SK-N-SH (cell line): ENCODE measurements around the gene NEMP2.

ENCODE experiments used
- CTCF ChIP-seq: fragments of 200-600 bp; sonication (generic); IDR thresholded peaks from 2 replicates; pipeline ENCODE4 v1.6.1; 2017; ENCODE audit warnings: antibody characterized with exemption, mild to moderate bottlenecking, moderate library complexity
- EP300 ChIP-seq, 2 experiments: IDR thresholded peaks; 2 replicates each; pipeline versions ENCODE4 v1.4.0 to v1.6.1; 2012; ENCODE audit warnings: borderline replicate concordance in 1 of 2, low read depth in 1 of 2, low read length in 1 of 2
- FOXM1 ChIP-seq: IDR thresholded peaks from 2 replicates; pipeline ENCODE4 v1.4.0; 2012; ENCODE audit warnings: low read depth, mild to moderate bottlenecking
- POLR2AphosphoS5 ChIP-seq: IDR thresholded peaks from 2 replicates; pipeline ENCODE4 v1.6.1; 2012; ENCODE audit warnings: low read depth, low read length
- SIN3A ChIP-seq: IDR thresholded peaks from 2 replicates; pipeline ENCODE4 v1.6.1; 2012; ENCODE audit warnings: low read depth, mild to moderate bottlenecking, low read length, moderate library complexity, borderline replicate concordance
- TF ChIP-seq, protein P1 (sequence below): IDR thresholded peaks from 2 replicates; pipeline ENCODE4 v1.6.1; 2012; ENCODE audit warnings: mild to moderate bottlenecking, low read depth, low read length, moderate library complexity
- TF ChIP-seq, protein P2 (sequence below): IDR thresholded peaks from 2 replicates; pipeline ENCODE4 v1.4.0; 2012; ENCODE audit warnings: low read depth

- TF ChIP-seq CTCF (no peak), POLR2AphosphoS5 (no peak), FOXM1 (no peak), EP300 (IDR thresholded peaks at IDR 0.05; ENCODE audit: borderline replicate concordance in 1 of 2, low read depth in 1 of 2, low read length in 1 of 2) (no peak), SIN3A (no peak)
- TF ChIP-seq, protein P1, sequence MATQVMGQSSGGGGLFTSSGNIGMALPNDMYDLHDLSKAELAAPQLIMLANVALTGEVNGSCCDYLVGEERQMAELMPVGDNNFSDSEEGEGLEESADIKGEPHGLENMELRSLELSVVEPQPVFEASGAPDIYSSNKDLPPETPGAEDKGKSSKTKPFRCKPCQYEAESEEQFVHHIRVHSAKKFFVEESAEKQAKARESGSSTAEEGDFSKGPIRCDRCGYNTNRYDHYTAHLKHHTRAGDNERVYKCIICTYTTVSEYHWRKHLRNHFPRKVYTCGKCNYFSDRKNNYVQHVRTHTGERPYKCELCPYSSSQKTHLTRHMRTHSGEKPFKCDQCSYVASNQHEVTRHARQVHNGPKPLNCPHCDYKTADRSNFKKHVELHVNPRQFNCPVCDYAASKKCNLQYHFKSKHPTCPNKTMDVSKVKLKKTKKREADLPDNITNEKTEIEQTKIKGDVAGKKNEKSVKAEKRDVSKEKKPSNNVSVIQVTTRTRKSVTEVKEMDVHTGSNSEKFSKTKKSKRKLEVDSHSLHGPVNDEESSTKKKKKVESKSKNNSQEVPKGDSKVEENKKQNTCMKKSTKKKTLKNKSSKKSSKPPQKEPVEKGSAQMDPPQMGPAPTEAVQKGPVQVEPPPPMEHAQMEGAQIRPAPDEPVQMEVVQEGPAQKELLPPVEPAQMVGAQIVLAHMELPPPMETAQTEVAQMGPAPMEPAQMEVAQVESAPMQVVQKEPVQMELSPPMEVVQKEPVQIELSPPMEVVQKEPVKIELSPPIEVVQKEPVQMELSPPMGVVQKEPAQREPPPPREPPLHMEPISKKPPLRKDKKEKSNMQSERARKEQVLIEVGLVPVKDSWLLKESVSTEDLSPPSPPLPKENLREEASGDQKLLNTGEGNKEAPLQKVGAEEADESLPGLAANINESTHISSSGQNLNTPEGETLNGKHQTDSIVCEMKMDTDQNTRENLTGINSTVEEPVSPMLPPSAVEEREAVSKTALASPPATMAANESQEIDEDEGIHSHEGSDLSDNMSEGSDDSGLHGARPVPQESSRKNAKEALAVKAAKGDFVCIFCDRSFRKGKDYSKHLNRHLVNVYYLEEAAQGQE = no peak
- TF ChIP-seq, protein P2, sequence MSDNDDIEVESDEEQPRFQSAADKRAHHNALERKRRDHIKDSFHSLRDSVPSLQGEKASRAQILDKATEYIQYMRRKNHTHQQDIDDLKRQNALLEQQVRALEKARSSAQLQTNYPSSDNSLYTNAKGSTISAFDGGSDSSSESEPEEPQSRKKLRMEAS = no peak
Measured at GRCh38 chr2:190519975-190520767, 14.4 kb downstream of the NEMP2 start.
